ENCODE data around the gene TOX3.

- no peak for TF ChIP-seq EZH2phosphoT487 (IDR thresholded peaks at IDR 0.05; ENCODE audit: insufficient read depth, low read depth)
- no peak for TF ChIP-seq EZH2 (IDR thresholded peaks at IDR 0.05; ENCODE audit: insufficient read depth, poor library complexity, severe bottlenecking)
These were observed 84.1 kb downstream of the TOX3 start for GRCh38 chr16:52462816-52463215.
